Femur (tissue), 1 donor: ENCODE results near the gene BRICD5.

Experiments
- DNase-seq: peaks from one replicate; pipeline ENCODE4 v3.0.0-alpha.2; 2017

Gene BRICD5

DNA sequence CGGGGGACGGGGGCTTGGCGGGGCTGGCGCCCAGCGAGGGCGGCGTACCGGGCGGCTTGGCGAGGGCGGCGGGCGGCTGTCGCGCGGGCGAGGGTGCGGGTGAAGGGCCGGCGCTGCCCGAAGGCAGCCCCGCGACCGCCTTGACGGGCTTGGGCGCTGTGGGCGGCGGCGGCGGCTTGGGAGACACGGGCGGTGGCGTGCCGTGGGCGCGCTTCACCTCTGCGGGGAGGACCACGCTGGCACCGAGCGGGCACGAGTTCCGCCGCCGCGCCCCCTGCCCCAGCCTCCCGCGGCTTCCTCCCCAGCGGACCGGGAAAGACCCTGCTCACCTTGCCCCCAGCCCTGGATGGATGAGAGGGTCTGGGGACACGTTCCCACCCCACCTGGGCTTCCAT, 31.6 kb downstream of the BRICD5 start:
- DNase-seq: no peak

DNA sequence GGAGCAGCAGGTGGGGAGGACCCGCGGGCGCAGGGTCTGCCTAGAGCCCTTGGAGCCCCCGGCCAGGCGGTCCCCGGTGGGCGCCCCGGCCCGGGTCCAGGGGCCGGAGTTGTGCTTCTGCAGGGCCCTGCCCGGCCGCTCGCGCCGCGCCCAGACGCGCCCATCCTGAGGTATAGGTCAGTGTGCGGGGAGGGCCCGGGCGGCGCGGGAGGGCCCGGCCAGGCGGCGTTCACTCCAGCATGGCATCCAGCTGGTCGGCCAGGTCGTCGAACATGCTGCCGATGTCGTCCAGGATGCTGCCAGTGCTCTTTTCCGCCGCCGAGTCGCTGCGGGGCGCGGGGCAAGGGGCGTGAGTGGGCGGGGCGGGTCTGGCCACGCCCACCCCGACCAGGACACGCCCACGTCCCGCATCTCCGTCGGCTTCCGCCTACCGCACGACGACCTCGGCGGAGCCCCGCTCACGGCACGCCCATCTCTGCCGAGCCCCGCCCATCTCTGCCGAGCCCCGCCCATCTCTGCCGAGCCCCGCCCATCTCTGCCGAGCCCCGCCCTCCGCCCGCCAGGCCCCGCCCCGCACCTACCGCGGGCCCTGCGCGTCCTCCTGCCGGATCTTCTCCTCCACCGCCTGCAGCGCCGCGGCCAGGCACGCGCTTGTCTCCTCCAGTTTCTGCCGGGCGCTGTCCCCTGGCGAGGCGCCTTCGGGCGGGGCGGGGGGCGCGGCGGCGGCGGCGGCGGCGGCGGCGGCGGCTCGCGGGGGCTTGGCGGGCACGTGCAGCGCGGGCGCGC, 32.1 kb downstream of the BRICD5 start:
- peak; percentile 70 for DNase-seq

GRCh38 chr16:2177561-2177960, 33.1 kb downstream of the BRICD5 start:
- DNase-seq: no peak

- DNase-seq: no peak
Observed at GRCh38 chr16:2177101-2177500, 33.6 kb downstream of the BRICD5 start.

DNA sequence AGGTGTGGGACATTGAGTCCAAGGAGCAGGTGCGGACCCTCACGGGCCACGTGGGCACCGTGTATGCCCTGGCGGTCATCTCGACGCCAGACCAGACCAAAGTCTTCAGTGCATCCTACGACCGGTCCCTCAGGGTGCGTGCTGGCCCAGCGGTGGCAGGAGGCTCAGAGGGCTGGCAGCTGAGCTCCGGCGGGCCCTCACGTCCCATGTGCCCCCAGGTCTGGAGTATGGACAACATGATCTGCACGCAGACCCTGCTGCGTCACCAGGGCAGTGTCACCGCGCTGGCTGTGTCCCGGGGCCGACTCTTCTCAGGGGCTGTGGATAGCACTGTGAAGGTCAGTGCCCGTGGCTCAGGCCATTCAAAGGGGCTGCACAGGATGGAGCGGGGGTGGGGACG, 34.6 kb downstream of the BRICD5 start:
- no peak for DNase-seq

DNA sequence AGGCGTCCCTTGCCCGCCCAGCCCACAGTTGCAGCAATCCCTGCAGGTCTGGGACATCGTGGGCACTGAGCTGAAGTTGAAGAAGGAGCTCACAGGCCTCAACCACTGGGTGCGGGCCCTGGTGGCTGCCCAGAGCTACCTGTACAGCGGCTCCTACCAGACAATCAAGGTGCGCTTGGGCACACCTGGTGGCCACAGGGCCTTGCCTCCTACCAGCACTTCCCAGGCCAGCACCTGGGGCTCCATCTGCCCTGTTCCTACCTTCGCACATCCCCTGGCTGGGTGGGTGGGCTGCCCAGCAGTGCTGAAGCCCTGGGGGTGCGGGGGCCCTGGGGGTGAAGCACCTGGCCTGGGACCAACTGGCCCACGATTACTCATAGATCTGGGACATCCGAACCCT, 35.2 kb downstream of the BRICD5 start:
- no peak for DNase-seq

GRCh38 chr16:2174396-2175131, 36.1 kb downstream of the BRICD5 start:
- DNase-seq: no peak

DNA sequence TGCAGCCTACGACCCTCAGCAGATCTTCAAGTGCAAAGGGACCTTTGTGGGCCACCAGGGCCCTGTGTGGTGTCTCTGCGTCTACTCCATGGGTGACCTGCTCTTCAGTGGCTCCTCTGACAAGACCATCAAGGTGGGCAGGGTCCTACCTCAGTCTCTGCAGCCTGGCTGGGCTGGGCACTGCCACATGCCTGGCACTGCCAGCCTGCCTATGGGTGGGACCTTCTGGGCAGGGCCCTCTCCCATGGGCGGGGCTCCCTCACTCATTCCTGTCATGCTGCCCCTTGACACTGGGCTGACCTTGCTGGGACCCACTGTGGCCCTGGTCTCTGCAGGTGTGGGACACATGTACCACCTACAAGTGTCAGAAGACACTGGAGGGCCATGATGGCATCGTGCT, 36.7 kb downstream of the BRICD5 start:
- no peak for DNase-seq

DNA sequence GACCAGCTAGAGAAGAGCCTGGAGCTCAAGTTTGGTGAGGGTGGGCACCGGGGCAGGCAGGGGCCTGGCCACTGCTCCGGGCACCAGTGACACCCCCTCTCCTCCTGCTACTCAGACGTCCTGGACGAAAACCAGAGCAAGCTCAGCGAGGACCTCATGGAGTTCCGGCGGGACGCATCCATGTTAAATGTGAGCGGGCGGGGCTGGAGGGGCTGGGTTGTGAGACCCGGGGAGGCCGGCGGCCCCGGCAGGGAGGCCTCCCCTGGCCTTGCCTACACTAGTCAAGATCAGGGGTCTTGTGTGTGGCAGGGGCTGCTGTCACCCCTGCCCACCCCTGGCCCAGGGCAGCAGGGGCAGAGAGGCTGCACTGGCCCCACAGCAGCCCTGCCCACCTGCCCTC, 37.3 kb downstream of the BRICD5 start:
- DNase-seq: no peak

- DNase-seq: no peak
Observed at GRCh38 chr16:2172688-2173335, 37.9 kb downstream of the BRICD5 start.

DNA sequence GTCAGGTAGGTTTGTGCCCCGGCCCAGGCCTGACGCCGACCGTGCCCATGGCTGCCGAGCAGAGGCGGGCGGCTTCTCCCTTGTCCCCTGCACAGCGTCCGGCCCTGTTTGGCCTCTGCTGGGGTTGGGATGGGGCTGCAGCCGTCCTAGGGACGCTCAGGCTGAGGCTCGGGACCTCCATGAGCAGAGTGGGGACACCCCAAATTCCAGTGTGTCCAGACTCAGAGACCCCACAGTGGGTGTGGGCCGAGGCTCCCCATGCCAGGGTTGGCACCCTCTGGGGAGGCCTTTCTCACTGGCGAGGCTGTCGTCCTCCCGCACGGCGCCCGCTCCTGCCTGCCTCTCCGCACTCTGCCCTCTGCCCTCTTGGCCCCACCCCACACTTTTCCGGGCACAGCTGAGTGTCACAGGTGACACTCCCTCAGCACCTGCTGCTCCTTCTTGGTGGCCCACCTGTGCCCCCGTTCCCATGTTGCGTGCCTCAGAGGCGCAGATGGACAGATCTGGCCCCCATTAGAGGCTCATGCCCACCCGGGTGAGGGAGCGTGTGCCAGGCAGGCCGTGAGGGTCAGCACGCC, 39.0 kb downstream of the BRICD5 start:
- DNase-seq: no peak

DNA sequence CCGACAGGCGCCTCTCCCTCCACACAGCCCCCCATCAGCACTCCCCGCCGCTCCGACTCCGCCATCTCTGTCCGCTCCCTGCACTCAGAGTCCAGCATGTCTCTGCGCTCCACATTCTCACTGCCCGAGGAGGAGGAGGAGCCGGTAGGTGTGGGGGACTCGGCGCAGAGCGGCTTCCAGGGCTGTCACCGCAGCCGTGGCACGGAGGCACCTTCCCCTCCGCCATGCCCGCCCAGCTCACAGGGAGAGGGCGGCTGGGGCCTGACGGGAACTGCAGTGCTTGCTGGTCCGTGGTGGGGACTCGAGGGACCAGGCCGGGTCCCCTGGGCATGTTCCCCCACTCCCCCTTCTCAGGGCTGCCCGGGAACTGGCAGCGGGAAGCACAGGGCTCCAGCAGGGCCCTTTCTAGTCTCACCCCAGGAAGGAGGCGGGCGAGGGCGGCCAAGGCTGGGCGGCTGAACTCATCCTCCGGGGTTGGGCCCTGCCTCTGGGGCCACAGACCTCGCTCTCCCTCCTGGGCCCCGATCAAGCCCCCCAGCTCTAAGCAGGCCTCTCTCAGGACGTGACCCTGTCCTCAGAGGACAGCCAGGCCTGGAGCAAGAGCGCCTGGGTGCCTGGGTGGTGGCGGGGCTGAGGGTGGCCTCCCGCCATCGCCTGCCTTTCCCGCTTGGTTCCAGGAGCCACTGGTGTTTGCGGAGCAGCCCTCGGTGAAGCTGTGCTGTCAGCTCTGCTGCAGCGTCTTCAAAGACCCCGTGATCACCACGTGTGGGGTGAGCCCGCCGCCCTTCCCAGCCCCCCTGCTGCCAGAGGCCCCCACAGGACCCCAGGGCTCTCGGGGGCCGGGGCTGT, 39.9 kb downstream of the BRICD5 start:
- DNase-seq: no peak

GRCh38 chr16:2170080-2170479, 40.6 kb downstream of the BRICD5 start:
- no peak for DNase-seq

DNA sequence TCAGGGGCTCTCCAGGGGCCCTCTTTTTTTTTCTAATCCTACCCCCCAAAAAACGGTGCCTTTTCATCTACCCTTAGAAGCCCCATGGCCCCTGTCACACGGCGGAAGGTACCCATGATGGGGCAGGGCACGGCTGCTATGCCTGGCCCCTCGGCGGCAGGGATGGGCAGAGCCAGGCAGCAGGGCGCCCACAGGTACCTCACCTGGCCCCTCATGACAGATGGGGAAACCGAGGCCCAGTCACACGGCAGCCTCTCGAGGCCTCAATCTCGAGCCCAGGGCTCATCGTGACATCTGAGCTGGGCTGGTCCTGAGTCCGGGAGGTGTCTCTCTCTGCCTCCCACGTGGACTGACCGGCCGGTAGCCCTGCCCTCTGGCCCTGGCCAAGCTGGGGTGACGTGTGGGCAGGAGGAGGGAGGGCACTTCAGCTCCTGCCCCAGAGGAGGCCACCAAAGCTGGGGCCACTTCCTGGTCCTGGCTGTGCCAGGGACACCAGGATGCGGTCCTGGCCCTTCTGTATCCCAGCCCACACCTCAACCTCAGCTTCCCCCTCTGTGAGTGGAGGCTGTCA, 43.5 kb downstream of the BRICD5 start:
- DNase-seq: no peak

DNA sequence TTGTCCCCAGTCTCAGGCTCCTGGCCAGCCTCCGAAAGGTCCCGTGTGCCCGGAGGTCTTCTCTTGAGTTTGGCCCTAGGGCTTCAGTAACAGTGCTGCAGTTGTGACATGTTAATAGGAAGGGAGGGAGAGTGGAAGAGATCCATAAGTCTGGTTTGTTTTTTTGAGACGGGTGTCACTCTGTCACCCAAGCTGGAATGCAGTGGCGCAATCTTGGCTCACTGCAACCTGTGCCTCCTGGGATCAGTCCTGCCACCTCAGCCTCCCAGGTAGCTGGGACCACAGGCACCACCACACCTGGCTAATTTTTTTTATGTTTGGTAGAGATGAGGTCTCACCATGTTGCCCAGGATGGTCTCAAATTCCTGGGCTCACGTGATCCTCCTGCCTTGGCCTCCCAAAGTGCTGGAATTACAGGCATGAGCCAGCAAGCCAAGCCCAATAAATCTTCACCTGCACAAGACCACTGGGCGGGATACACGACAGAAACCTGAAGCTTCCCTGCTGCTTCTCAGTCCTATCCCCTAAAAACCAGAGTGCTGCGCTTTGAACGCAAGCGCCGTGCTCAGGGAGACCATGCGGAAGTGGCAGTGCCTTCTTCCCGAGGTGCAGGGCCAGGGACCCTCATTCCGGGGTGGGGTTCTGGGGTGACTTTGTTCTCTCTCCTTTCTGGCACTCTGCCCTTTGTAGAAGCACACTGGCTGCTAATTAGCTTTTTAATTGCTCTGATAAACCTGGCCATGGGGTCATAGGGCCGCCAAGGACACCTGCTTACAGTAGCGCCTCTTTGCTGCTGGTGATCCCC, 44.2 kb downstream of the BRICD5 start:
- no peak for DNase-seq

GRCh38 chr16:2165861-2166260, 44.8 kb downstream of the BRICD5 start:
- no peak for DNase-seq

DNA sequence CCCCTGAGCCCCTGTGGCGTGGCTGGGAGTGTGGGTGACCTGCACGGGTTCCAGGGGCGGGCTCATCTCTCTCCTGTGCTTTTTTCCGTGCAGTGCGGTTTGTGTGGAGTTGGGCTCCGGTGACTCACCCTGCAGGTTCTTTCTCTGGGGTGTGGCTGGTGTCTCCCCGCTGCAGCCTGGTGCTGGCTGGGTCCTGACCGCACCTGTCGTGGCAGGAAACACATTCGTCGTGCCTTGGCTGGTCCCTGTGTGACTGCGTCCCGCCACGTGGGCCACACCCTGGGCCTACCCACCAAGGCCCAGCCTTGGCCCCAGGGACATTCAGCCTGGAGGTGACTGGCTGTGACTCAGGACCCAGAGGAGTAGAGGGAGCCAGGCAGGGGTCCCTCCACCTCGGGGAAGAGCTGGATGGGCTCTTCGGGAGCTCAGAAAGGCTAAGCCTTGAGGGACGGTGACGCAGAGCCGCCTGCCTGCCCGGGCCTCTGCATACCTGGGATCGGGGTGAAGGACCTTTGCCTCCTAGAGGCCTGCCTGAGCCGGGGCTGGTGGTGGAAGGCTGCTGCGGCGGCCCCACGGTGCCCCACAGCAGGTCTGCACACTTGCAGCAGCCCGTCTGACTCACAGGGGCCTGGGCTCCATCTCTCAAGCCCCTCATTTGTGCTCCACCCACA, 47.3 kb downstream of the BRICD5 start:
- DNase-seq: no peak

DNA sequence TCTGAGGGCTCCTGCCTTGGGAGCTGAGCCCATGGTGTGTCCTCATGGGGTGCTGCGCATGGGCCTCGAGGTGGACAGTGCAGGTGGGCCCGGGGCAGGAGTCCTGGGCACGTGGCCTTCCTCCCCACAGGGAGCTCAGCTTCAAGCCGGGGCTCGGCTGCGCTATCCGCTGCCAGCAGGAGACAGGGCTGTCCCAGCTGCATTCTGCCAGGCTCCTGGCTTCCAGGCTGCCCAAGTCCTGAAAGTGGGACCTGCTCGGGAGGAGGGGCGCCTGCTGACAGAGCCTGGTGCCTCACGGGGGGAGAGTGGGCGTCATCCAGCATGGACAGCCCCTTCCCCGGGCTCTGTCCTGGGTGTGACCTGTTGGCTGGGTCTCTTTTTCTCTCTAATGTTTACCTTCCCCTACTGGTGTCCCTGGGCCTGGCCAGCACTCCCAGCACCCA, 48.0 kb downstream of the BRICD5 start:
- no peak for DNase-seq

GRCh38 chr16:2161911-2162310, 48.8 kb downstream of the BRICD5 start:
- DNase-seq: no peak

DNA sequence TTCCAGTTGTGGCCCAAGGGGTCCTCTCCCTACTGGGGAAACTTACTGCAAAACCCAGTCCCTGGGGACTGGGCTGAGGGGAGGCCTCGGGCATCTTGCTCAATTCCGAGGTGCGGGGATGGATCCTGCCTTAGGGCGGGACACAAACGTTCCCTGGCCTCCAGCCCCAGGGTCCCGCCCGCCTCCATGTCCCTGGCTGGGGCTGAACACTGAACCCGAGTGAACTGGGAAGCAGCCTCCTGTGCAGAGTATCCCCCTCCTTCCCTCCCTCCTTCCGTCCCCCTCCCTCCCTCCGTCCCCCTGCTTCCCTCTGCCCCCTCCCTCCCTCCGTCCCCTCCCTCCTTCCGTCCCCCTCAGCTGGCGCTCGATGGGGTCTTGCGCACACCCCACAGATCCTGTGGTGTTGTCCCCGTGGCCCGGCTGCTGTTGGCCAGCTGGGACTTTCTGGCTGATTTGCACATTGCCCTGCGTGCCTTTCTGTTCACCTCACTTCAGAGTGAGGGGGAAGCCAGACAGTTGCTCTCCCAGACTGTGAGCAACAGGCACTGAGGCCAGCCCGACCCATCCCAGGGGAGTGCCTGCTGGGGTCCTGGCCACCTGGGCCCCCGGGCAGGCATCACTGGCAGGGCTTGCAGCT, 49.6 kb downstream of the BRICD5 start:
- DNase-seq: no peak
